OCI-M1 (cell line): ENCODE measurements around the gene FMC1.
"Not testable (repeated sequence)": the region's sequence is repeated elsewhere in the genome, so short reads cannot be mapped to it uniquely, and the experiment has no call there.

Experiments
- DNase-seq: peaks from one replicate; lab custom pipeline; 2025; lab: John Stamatoyannopoulos, UW

FMC1 gene, protein sequence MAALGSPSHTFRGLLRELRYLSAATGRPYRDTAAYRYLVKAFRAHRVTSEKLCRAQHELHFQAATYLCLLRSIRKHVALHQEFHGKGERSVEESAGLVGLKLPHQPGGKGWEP

DNA sequence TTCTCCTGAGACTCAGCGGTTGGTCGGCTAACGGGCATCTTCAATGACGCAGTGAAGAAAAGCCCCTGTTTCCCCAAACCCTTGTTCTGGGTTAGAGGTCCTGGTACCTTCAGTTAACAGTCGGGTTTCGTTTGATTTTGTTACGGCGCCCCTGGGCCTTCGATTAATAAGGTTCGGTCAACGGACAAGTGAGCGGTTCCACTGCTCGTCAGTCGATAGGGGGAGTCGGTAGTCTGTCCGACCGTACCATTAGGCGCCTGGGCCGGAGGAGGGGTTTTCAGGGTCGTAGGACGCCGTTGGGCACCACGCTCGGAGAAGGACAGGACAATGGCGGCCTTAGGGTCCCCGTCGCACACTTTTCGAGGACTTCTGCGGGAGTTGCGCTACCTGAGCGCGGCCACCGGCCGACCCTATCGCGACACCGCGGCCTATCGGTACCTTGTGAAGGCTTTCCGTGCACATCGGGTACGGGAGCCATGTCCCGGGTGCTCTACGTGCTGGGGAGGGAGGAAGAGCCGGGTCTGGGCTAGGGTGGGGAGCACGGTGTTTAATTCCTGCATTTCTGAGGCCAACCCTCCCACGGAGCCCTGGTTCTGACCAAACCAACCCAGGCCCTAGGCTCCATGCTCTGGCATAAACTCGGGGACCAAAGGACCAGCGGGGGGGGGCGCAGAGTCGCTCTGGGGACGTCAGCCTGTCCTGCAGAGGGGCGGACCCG is at the start of gene FMC1:
FMC1 (plus strand) TSS at position 280 of the 718 bp plus-strand sequence; CDS start at position 328, 48 bp downstream.
- peak; percentile 91 for DNase-seq

DNA sequence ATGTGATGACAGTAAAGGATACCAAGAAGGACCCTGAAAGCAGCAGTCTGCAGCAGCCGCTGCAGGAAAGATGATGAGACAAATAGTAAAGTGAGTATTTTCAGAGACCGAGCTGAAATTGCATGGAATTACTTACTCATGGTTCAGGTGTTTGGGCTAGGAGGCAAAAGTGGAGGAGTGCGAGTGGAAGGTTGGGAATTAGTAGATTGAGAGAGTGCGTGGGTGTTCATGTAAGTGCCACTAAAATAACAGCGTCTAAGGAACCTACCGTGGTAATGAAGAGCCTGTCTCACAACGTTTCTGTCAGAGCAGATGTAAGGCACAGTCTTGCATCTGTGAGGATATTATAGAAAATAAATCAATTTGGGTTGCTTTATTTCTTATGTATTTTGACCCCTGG is 48.3 kb upstream of the FMC1 start:
- DNase-seq, result no peak

GRCh38 chr7:139293534-139293933 is 47.6 kb upstream of the FMC1 start:
- DNase-seq, result no peak

- DNase-seq, result no peak
Measured at GRCh38 chr7:139294241-139294640, 46.9 kb upstream of the FMC1 start.

DNA sequence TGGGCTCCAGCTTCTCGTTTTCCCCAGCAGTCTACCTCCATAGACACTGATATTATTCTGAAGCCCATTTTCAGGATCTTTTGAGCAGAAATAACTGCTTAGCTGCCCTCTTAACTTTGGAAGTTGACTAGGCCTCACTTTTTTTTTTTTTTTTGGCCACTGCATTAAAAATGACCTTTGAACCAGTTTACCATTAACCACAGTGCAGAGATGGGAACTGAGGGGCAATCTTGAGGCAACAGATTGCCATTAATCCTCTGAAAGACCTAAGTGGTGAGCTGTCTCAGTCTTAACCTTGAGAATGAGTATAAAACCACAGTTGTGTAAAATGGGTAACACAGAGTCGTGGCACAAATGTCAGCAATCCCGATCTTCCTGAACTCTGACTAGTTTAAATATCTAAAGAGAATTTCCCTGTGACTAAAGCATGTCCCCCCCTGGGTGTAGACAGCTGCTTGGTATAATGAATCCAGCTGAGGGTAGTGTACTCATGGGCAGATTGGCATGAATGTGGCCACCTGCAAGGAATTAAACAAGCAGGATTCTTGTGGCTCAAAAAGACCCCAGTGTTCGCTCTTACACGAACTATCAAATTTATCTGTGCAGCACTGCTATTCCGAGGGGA is 46.1 kb upstream of the FMC1 start:
- DNase-seq, result no peak

GRCh38 chr7:139297795-139298194 is 43.3 kb upstream of the FMC1 start:
- no peak for DNase-seq

GRCh38 chr7:139299296-139299695 is 41.8 kb upstream of the FMC1 start:
- no peak for DNase-seq

GRCh38 chr7:139300390-139300789 is 40.7 kb upstream of the FMC1 start:
- DNase-seq, result no peak

DNA sequence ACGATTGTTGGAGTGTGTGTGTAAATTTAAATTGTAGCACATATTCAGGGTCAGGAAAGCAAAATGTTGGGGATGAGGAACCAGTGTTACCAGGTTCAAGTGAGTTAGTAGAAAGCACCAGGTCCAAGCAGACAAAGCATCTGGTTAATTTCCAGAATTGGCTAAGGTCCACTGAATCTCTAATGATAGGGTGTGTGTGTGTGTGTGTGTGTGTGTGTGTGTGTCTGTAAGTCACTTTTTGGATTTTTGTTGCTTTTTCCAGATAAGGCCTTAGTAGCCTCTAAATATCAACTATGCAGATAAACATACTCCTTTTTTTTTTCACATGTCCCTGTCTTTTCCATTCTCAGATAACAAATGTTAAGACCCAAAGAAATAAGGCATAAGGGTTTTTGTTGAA is 36.6 kb upstream of the FMC1 start:
- DNase-seq, result no peak

DNA sequence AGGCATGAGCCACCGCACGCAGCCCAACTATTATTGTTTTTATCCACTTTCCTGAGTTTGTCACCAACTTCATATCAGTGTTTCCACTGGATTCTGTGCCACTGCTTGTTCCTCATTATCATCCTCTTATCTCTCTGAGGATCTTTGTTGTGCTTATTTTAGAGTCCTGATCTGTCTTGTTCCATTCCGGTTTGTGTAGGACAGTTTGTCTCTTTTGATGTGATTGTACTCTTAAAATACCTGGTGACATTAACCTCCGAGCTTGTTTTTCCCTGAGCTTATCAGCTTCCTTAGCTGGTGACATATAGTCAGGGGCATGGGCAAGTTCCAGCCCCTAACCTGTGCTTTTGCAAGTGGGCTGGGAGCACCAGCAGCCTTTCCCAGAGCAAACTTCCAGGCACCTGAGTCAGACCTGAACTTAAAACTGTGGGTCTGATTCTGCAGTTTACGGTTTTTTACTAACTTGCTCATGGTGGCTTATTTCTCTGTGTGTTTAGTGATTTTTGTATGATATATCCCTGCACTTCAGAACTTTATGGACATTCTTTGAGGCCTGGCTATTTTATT is 23.1 kb upstream of the FMC1 start:
- DNase-seq, result peak; percentile 6

- peak; percentile 44 for DNase-seq
Measured at GRCh38 chr7:139321071-139321745, 19.9 kb upstream of the FMC1 start.

GRCh38 chr7:139324709-139325108 is 16.4 kb upstream of the FMC1 start:
- DNase-seq, result not testable (repeated sequence)

- DNase-seq, result no peak
Measured at GRCh38 chr7:139328375-139328774, 12.8 kb upstream of the FMC1 start.

DNA sequence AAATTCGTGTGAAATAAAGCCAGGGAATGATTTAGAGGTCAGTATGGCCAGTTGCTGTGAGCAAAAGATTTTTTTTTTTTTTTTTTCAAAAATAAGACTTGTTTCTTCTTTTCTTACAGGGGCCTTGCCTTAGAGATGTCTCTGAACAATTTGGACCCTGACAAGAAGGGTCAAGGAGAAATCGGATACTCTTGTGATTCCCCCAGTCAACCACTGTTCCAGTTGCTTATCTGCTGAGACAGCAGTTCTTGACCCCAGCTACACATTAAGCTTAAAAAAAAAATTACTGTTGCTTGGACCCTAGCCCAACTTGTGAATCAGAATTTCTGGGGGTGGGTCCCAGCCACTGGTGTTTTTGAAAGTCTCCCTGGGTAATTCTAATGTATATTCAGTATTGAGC is 12.0 kb upstream of the FMC1 start:
- DNase-seq, result no peak

DNA sequence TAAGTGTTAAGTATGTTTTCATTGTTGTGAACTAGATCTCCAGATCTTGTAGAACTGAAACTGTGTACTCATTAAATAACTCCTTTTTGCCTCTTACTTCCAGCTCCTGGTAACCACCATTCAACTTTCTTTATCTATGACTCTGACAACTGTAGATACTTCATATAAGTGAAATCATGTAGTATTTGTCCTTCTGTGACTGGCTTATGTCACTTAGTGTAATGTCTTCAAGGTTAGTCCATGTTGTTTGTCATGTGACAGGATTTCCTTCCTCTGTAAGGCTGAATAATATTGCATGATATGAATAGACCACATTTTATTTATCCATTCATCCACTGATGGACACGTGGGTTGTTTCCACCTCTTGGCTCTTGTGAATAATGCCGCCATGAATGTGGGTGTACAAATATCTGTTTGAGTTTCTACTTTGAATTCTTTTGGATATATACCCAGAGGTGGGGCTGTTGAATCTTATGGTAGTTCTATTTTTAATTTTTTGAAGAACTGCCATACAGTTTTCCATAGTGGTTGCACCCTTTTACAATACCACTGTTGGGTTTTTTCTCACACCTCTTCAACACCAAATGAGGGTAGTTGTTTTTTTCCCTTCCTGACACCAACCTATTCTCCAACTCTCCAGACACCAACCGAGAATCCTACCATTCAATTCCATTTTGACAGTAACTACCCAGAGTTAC is 10.7 kb upstream of the FMC1 start:
- DNase-seq, result peak; percentile 48

DNA sequence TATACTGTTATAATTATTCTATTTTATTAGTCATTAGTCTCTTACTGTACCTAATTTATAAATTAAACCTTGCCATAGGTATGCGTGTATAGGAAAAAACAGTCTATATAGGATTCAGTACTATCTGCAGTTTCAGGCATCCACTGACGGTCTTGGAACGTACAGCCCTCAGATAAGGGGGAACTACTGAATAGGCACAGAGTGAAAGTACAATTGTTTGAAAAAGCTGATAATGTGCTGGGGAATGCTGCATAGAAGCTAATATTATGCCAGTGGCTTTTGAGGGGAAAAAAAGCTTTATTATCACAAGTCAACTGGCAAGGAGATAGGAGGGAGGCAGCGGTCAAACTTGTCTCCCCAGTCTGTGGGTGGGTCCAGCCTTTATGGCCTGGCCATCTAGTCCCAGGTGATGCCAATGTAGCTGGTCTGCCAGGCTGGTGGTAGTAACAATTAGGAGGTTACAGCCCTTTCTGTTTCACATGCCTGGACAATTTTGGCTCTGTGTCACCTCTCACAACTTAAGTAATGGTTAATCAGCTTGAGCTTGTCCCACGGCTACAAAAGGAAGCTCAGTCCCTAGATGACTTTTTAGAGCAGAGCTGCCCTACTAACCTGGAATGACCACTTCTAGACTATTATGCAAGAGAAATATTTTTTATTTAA is 8.3 kb upstream of the FMC1 start:
- DNase-seq, result peak; percentile 52

DNA sequence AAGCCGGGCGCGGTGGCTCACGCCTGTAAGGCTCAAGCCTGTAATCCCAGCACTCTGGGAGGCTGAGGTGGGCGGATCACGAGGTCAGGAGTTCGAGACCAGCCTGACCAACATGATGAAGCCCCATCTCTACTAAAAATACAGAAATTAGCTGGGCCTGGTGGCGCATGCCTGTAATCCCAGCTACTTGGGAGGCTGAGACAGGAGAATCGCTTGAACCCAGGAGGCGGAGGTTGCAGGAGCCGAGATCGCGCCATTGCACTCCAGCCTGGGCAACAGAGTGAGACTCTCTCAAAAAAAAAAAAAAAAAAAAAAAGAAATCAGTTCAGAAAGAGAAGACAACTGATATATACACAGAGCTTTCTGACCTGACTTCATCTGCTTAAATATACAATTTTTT is 7.7 kb upstream of the FMC1 start:
- not testable (repeated sequence) for DNase-seq

GRCh38 chr7:139334399-139335150 is 6.6 kb upstream of the FMC1 start:
- no peak for DNase-seq

GRCh38 chr7:139339025-139339424 is 2.1 kb upstream of the FMC1 start:
- no peak for DNase-seq

GRCh38 chr7:139339698-139340036 is 1.5 kb upstream of the FMC1 start:
- DNase-seq, result no peak
